HEK293 (cell line): ENCODE measurements around the gene ADAMTS2.

Source experiments
- CTCF ChIP-seq: fragments of 450-650 bp; formaldehyde crosslinking; IDR thresholded peaks from 2 replicates; pipeline ENCODE4 v1.5.1; 2016; ENCODE audit warnings: missing biosample characterization, missing genetic modification characterization
- PRDM6 ChIP-seq: fragments of 450-650 bp; formaldehyde crosslinking; IDR thresholded peaks from 2 replicates; pipeline ENCODE4 v1.5.1; 2017; ENCODE audit warnings: missing biosample characterization, missing genetic modification characterization
- REST ChIP-seq: fragments of 450-650 bp; formaldehyde crosslinking; IDR thresholded peaks from 2 replicates; pipeline ENCODE4 v1.5.1; 2016; ENCODE audit warnings: missing biosample characterization, missing genetic modification characterization
- ZBTB11 ChIP-seq: fragments of 450-650 bp; formaldehyde crosslinking; conservative IDR thresholded peaks from 2 replicates; pipeline ENCODE4 v1.5.1; 2016; ENCODE audit warnings: low read depth, missing biosample characterization, missing genetic modification characterization
- ZNF311 ChIP-seq: fragments of 450-650 bp; formaldehyde crosslinking; IDR thresholded peaks from 2 replicates; pipeline ENCODE4 v1.5.1; 2017; ENCODE audit warnings: missing biosample characterization, missing genetic modification characterization, borderline replicate concordance
- ZNF324 ChIP-seq: fragments of 450-650 bp; formaldehyde crosslinking; IDR thresholded peaks from 2 replicates; pipeline ENCODE4 v1.5.1; 2016; ENCODE audit warnings: missing biosample characterization, missing genetic modification characterization
- ZNF423 ChIP-seq: fragments of 450-650 bp; formaldehyde crosslinking; IDR thresholded peaks from 2 replicates; pipeline ENCODE4 v1.5.1; 2016; ENCODE audit warnings: missing biosample characterization, missing genetic modification characterization
- ZNF521 ChIP-seq: fragments of 450-650 bp; formaldehyde crosslinking; IDR thresholded peaks from 2 replicates; pipeline ENCODE4 v1.5.1; 2017; ENCODE audit warnings: missing biosample characterization, mild to moderate bottlenecking, missing genetic modification characterization

GRCh38 chr5:179292202-179292601 is 53.1 kb downstream of the ADAMTS2 start:
- TF ChIP-seq CTCF (tag by site-specific recombination) (no peak), ZNF423 (tag by site-specific recombination) (no peak), ZNF521 (tag by site-specific recombination) (no peak), ZNF324 (no peak), PRDM6 (no peak), REST (tag by site-specific recombination) (no peak), ZNF311 (tag by site-specific recombination) (no peak), ZBTB11 (tag by site-specific recombination) (no peak)
